Cortex of kidney (tissue), 1 donor: ENCODE data around the gene MISP3.

Source experiments
- DNase-seq: peaks from one replicate; lab custom pipeline; 2025; lab: John Stamatoyannopoulos, UW

MISP3 gene

GRCh38 chr19:14122924-14123323 is 50.3 kb downstream of the MISP3 start:
- DNase-seq: no peak
